ENCODE measurements around the gene UNC119B. TPM values are rescaled to one million over a fixed set of nuclear protein-coding genes. Genes with fewer than 3 reads are reported as not detected.

The UNC119B gene
- total and polyA plus RNA-seq, 4 donors = 3.8 to 24.8 (median 11.8) TPM

DNA sequence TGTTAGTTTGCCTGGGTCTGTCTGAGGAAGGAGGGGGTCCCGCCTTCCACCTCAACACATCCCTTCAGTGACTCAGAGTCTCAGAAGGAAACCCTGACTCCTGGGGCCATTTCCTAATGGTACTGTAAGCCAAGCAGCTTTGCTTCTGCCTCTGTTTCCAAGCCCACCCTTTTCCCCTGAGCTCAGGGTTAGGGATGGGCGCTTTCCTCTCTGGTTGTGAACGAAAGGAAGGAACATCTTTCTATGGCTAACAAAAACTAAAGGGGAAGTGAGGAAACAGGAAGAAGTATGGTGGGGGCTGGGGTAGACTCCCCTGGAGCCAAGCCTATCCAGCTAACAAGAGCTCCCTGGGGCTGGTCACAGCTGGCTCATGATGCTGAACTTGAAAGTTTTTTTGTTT lies 11.6 kb upstream of the UNC119B start:
- Histone ChIP-seq H3K36me3 (ENCODE audit: control insufficient read depth in 4 of 4, insufficient read depth in 3 of 4, low read depth in 1 of 4, low read length in 3 of 4) (peaks cover 14 to 67% (median 56%) of the 10 kb centered on the region in 4 donors), H3K9me3 (ENCODE audit: control insufficient read depth in 4 of 4, low read length in 3 of 4) (no peaks in the 10 kb centered on the region), H3K27ac (ENCODE audit: low read depth in 1 of 2, low read length in 2 of 2) (peak overlapping the region in 1 of 2 donors; percentile 4), H3K4me3 (ENCODE audit: low read depth in 1 of 3, low read length in 3 of 3) (no peak overlapping the region), H3K4me1 (ENCODE audit: control insufficient read depth in 4 of 4, insufficient read depth in 4 of 4, low read length in 3 of 4) (peaks cover 0 to 1% (median under 1%) of the 10 kb centered on the region in 4 donors), H3K27me3 (ENCODE audit: control insufficient read depth in 4 of 4, insufficient read depth in 4 of 4, low read length in 3 of 4) (no peaks in the 10 kb centered on the region), H3K9ac (ENCODE audit: low read depth in 1 of 2, low read length in 2 of 2) (no peak overlapping the region)
- DNase-seq (ENCODE audit: low spot score) = no peak
- TF ChIP-seq, protein P1, sequence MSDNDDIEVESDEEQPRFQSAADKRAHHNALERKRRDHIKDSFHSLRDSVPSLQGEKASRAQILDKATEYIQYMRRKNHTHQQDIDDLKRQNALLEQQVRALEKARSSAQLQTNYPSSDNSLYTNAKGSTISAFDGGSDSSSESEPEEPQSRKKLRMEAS (IDR thresholded peaks at IDR 0.05) = no peak
- TF ChIP-seq, protein P2, sequence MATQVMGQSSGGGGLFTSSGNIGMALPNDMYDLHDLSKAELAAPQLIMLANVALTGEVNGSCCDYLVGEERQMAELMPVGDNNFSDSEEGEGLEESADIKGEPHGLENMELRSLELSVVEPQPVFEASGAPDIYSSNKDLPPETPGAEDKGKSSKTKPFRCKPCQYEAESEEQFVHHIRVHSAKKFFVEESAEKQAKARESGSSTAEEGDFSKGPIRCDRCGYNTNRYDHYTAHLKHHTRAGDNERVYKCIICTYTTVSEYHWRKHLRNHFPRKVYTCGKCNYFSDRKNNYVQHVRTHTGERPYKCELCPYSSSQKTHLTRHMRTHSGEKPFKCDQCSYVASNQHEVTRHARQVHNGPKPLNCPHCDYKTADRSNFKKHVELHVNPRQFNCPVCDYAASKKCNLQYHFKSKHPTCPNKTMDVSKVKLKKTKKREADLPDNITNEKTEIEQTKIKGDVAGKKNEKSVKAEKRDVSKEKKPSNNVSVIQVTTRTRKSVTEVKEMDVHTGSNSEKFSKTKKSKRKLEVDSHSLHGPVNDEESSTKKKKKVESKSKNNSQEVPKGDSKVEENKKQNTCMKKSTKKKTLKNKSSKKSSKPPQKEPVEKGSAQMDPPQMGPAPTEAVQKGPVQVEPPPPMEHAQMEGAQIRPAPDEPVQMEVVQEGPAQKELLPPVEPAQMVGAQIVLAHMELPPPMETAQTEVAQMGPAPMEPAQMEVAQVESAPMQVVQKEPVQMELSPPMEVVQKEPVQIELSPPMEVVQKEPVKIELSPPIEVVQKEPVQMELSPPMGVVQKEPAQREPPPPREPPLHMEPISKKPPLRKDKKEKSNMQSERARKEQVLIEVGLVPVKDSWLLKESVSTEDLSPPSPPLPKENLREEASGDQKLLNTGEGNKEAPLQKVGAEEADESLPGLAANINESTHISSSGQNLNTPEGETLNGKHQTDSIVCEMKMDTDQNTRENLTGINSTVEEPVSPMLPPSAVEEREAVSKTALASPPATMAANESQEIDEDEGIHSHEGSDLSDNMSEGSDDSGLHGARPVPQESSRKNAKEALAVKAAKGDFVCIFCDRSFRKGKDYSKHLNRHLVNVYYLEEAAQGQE (IDR thresholded peaks at IDR 0.05) = no peak
- TF ChIP-seq SP1 (IDR thresholded peaks at IDR 0.05) (no peak), FOXA2 (IDR thresholded peaks at IDR 0.05) (no peak), RXRA (IDR thresholded peaks at IDR 0.05) (no peak), HNF4A (conservative IDR thresholded peaks at IDR 0.05) (no peak), JUND (IDR thresholded peaks at IDR 0.05) (no peak), RAD21 (IDR thresholded peaks at IDR 0.05) (no peak), GABPA (IDR thresholded peaks at IDR 0.05 in 1 of 2, conservative IDR thresholded peaks at IDR 0.05 in 1 of 2) (no peak), NR2F2 (IDR thresholded peaks at IDR 0.05) (no peak), FOXA1 (IDR thresholded peaks at IDR 0.05) (no peak), YY1 (IDR thresholded peaks at IDR 0.05) (no peak), EGR1 (IDR thresholded peaks at IDR 0.05; ENCODE audit: low read depth in 2 of 2) (no peak), TAF1 (conservative IDR thresholded peaks at IDR 0.05) (no peak), HNF4G (IDR thresholded peaks at IDR 0.05) (no peak)
- TF ChIP-seq, protein P3, sequence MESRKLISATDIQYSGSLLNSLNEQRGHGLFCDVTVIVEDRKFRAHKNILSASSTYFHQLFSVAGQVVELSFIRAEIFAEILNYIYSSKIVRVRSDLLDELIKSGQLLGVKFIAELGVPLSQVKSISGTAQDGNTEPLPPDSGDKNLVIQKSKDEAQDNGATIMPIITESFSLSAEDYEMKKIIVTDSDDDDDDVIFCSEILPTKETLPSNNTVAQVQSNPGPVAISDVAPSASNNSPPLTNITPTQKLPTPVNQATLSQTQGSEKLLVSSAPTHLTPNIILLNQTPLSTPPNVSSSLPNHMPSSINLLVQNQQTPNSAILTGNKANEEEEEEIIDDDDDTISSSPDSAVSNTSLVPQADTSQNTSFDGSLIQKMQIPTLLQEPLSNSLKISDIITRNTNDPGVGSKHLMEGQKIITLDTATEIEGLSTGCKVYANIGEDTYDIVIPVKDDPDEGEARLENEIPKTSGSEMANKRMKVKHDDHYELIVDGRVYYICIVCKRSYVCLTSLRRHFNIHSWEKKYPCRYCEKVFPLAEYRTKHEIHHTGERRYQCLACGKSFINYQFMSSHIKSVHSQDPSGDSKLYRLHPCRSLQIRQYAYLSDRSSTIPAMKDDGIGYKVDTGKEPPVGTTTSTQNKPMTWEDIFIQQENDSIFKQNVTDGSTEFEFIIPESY (IDR thresholded peaks at IDR 0.05) = no peak
- TF ChIP-seq, protein P4, sequence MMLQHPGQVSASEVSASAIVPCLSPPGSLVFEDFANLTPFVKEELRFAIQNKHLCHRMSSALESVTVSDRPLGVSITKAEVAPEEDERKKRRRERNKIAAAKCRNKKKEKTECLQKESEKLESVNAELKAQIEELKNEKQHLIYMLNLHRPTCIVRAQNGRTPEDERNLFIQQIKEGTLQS (IDR thresholded peaks at IDR 0.05) = no peak
- TF ChIP-seq, protein P5, sequence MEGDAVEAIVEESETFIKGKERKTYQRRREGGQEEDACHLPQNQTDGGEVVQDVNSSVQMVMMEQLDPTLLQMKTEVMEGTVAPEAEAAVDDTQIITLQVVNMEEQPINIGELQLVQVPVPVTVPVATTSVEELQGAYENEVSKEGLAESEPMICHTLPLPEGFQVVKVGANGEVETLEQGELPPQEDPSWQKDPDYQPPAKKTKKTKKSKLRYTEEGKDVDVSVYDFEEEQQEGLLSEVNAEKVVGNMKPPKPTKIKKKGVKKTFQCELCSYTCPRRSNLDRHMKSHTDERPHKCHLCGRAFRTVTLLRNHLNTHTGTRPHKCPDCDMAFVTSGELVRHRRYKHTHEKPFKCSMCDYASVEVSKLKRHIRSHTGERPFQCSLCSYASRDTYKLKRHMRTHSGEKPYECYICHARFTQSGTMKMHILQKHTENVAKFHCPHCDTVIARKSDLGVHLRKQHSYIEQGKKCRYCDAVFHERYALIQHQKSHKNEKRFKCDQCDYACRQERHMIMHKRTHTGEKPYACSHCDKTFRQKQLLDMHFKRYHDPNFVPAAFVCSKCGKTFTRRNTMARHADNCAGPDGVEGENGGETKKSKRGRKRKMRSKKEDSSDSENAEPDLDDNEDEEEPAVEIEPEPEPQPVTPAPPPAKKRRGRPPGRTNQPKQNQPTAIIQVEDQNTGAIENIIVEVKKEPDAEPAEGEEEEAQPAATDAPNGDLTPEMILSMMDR (IDR thresholded peaks at IDR 0.05; ENCODE audit: low read depth, low read length, missing input control) = no peak
- WGBS = 87% methylated on average over 3 of the region's 3 CpGs

Measured in liver (tissue), 9 donors.